ENCODE data around the gene PRDX6. TPM values are rescaled to one million over a fixed set of nuclear protein-coding genes. Genes with fewer than 3 reads are reported as not detected.

Gene PRDX6
- total RNA-seq, 2 donors from 2014 or later, result 483 to 623 TPM

DNA sequence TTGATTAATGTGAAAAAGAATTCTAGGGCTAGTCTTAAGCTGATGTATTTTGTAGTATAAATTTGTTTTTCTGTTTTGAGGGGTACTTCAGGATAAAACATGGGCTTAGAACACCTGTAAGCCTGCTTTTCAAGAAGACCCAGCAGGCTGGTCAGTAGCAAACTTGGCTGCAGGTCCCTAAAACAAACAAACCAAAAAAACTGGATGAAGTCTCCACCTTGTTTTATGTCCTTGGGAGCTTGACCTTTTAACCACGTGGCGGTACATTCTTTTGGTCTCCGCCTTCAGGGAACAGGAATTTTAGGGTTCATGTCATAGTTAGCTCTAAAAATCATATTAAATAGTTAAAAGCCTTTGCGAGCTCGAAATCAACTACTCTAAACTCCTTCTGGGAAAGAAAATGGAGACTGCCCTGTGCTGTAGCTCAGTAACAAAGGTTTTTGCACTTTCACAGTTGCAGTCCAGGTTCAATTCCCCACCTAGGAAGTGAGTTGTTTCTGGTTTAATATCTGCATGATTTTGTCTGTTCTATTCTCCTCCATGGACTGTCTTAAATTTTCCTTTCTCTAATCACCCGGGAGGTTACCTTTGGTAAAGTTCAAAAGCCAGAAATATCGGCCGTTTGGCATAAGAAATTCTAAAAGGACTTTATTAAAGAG is 18.6 kb downstream of the PRDX6 start:
- WGBS, 2 experiments (ENCODE audit: insufficient coverage in 1 of 2, insufficient read length in 1 of 2), result 87 to 96% methylated on average over 4 to 8 of the region's 8 CpGs
- H3K27ac ChIP-seq (ENCODE audit: low read depth, low read length), result no peak overlapping the region
- no peak for TF ChIP-seq CTCF (conservative IDR thresholded peaks at IDR 0.05)
- no peak overlapping the region for H3K27ac Mint-ChIP-seq
- peaks cover 1% of the 10 kb centered on the region for H3K4me1 Mint-ChIP-seq
- H3K36me3 ChIP-seq (ENCODE audit: control insufficient read depth, insufficient read depth, low read length), result no peaks in the 10 kb centered on the region
- H3K9ac ChIP-seq (ENCODE audit: extremely low read depth, low read length, poor library complexity, severe bottlenecking), result no peak overlapping the region
- H3K4me3 ChIP-seq (ENCODE audit: low read length), result peak overlapping the region; percentile 40
- peaks cover 23% of the 10 kb centered on the region for H3K36me3 Mint-ChIP-seq (ENCODE audit: low read depth)
- no peaks in the 10 kb centered on the region for H3K27me3 Mint-ChIP-seq (ENCODE audit: insufficient read depth)
- peaks cover 75% of the 10 kb centered on the region for H3K9me3 ChIP-seq (ENCODE audit: control insufficient read depth, low read length)
- no peak for DNase-seq
- no peaks in the 10 kb centered on the region for H3K4me1 ChIP-seq (ENCODE audit: control insufficient read depth, insufficient read depth, low read length)
- no peak overlapping the region for H3K4me3 Mint-ChIP-seq
- peaks cover 52% of the 10 kb centered on the region for H3K9me3 Mint-ChIP-seq
- H3K27me3 ChIP-seq (ENCODE audit: control insufficient read depth, insufficient read depth, low read length, poor library complexity, severe bottlenecking), result no peaks in the 10 kb centered on the region

GRCh38 chr1:173496757-173497320 is 19.7 kb downstream of the PRDX6 start:
- Histone ChIP-seq H3K27ac (ENCODE audit: low read depth, low read length) (no peak overlapping the region), H3K9me3 (ENCODE audit: control insufficient read depth, low read length) (peaks cover 69% of the 10 kb centered on the region), H3K9ac (ENCODE audit: extremely low read depth, low read length, poor library complexity, severe bottlenecking) (no peak overlapping the region), H3K27me3 (ENCODE audit: control insufficient read depth, insufficient read depth, low read length, poor library complexity, severe bottlenecking) (no peaks in the 10 kb centered on the region), H3K4me3 (ENCODE audit: low read length) (no peak overlapping the region), H3K4me1 (ENCODE audit: control insufficient read depth, insufficient read depth, low read length) (no peaks in the 10 kb centered on the region), H3K36me3 (ENCODE audit: control insufficient read depth, insufficient read depth, low read length) (no peaks in the 10 kb centered on the region)
- WGBS, 2 experiments (ENCODE audit: insufficient coverage in 1 of 2, insufficient read length in 1 of 2), result 87 to 100% methylated on average over 1 to 2 of the region's 2 CpGs
- peaks cover 20% of the 10 kb centered on the region for H3K36me3 Mint-ChIP-seq (ENCODE audit: low read depth)
- no peak for TF ChIP-seq CTCF (conservative IDR thresholded peaks at IDR 0.05)
- peaks cover 52% of the 10 kb centered on the region for H3K9me3 Mint-ChIP-seq
- no peak overlapping the region for H3K4me3 Mint-ChIP-seq
- no peak for DNase-seq
- no peaks in the 10 kb centered on the region for H3K27me3 Mint-ChIP-seq (ENCODE audit: insufficient read depth)
- H3K27ac Mint-ChIP-seq, result no peak overlapping the region
- no peaks in the 10 kb centered on the region for H3K4me1 Mint-ChIP-seq

- H3K4me1 ChIP-seq (ENCODE audit: control insufficient read depth, insufficient read depth, low read length), result no peaks in the 10 kb centered on the region
- H3K9ac ChIP-seq (ENCODE audit: extremely low read depth, low read length, poor library complexity, severe bottlenecking), result no peak overlapping the region
- Mint-ChIP-seq H3K27me3 (ENCODE audit: insufficient read depth) (no peaks in the 10 kb centered on the region), H3K4me3 (no peak overlapping the region), H3K4me1 (no peaks in the 10 kb centered on the region), H3K27ac (no peak overlapping the region), H3K36me3 (ENCODE audit: low read depth) (peaks cover 3% of the 10 kb centered on the region), H3K9me3 (peaks cover 27% of the 10 kb centered on the region)
- WGBS, 2 experiments (ENCODE audit: insufficient coverage in 1 of 2, insufficient read length in 1 of 2), result 88 to 97% methylated on average over 3 to 4 of the region's 4 CpGs
- no peaks in the 10 kb centered on the region for H3K27me3 ChIP-seq (ENCODE audit: control insufficient read depth, insufficient read depth, low read length, poor library complexity, severe bottlenecking)
- no peak for DNase-seq
- no peaks in the 10 kb centered on the region for H3K36me3 ChIP-seq (ENCODE audit: control insufficient read depth, insufficient read depth, low read length)
- H3K27ac ChIP-seq (ENCODE audit: low read depth, low read length), result no peak overlapping the region
- peaks cover 42% of the 10 kb centered on the region for H3K9me3 ChIP-seq (ENCODE audit: control insufficient read depth, low read length)
- no peak overlapping the region for H3K4me3 ChIP-seq (ENCODE audit: low read length)
- no peak for TF ChIP-seq CTCF (conservative IDR thresholded peaks at IDR 0.05)
Measured at GRCh38 chr1:173499729-173500128, 22.6 kb downstream of the PRDX6 start.

Measured in endodermal cell (in vitro differentiated cells).